ENCODE results near the gene FOXP3. TPM values are rescaled to one million over a fixed set of nuclear protein-coding genes. Genes with fewer than 3 reads are reported as not detected.

Gene FOXP3
- total and polyA plus RNA-seq, 11 donors, result 0.11 to 1.4 TPM; not detected in 9

- H3K9me3 ChIP-seq, result no peaks in the 10 kb centered on the region
- H3K4me1 ChIP-seq, result peaks cover 0 to 27% (median 12%) of the 10 kb centered on the region in 12 donors
- H3K4me3 ChIP-seq, result no peak overlapping the region
- intact Hi-C loops (cut with DNase I), result loop anchor here in 1 of 10 donors (10.0 kb wide), 1 partner anchor 81 kb away; no protein-coding TSS in a partner anchor
- 72 to 80% (median 75%) methylated on average over 1 of the region's 1 CpG for WGBS, 4 donors
- TF ChIP-seq POLR2A (IDR thresholded peaks at IDR 0.05), result no peak
- TF ChIP-seq, protein P1, sequence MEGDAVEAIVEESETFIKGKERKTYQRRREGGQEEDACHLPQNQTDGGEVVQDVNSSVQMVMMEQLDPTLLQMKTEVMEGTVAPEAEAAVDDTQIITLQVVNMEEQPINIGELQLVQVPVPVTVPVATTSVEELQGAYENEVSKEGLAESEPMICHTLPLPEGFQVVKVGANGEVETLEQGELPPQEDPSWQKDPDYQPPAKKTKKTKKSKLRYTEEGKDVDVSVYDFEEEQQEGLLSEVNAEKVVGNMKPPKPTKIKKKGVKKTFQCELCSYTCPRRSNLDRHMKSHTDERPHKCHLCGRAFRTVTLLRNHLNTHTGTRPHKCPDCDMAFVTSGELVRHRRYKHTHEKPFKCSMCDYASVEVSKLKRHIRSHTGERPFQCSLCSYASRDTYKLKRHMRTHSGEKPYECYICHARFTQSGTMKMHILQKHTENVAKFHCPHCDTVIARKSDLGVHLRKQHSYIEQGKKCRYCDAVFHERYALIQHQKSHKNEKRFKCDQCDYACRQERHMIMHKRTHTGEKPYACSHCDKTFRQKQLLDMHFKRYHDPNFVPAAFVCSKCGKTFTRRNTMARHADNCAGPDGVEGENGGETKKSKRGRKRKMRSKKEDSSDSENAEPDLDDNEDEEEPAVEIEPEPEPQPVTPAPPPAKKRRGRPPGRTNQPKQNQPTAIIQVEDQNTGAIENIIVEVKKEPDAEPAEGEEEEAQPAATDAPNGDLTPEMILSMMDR (IDR thresholded peaks at IDR 0.05), result no peak
- no peaks in the 10 kb centered on the region for H3K36me3 ChIP-seq
- H3K27me3 ChIP-seq, result peaks cover 0 to 16% (median 0%) of the 10 kb centered on the region in 9 donors
- ATAC-seq (no peak), DNase-seq (no peak)
- peak overlapping the region in 2 of 12 donors; percentile 5 to 17 for H3K27ac ChIP-seq
Observed at GRCh38 chrX:49276207-49276606, 11.7 kb upstream of the FOXP3 start.

DNA sequence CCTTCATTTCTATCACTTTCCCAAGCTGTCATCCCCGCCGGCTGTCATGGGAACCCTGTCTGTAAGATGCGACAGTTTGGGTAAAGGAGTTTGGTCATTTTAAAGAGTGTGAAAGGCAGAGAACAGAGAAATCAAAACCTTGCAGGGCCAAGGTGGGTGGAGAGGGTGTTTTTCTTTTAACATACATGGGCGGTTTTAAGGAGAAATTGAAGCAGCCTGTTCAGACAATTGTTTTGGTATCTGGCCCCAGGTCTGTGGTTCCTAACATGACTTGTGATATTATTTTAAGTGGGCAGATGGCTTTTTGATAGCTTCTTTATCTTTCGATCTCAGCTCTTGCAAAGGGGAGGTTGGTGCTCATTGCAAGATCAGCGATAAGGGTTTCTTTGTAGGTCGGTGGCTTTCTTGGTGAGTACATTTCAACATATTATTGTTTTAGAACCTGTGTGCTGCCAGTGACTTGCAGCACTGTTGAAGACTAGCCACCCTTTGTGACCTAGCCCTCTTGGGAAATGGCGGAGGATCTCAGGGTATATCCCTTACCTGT lies 8.7 kb upstream of the FOXP3 start:
- DNase-seq (no peak), ATAC-seq (no peak)
- intact Hi-C loops (cut with DNase I), result loop anchor here in 2 of 10 donors (5.0 to 10.0 kb wide), 2 partner anchors 76 to 78 kb away; no protein-coding TSS in a partner anchor
- TF ChIP-seq, protein P1 (IDR thresholded peaks at IDR 0.05), result no peak
- no peak for TF ChIP-seq POLR2A (IDR thresholded peaks at IDR 0.05)
- no peaks in the 10 kb centered on the region for H3K9me3 ChIP-seq
- H3K4me1 ChIP-seq, result peaks cover 0 to 40% (median 20%) of the 10 kb centered on the region in 12 donors
- H3K27me3 ChIP-seq, result peaks cover 0 to 16% (median 0%) of the 10 kb centered on the region in 9 donors
- H3K27ac ChIP-seq, result peak overlapping the region in 1 of 12 donors; percentile 23
- H3K4me3 ChIP-seq, result no peak overlapping the region
- WGBS, 4 donors, result 77 to 87% (median 83%) methylated on average over 8 of the region's 8 CpGs
- no peaks in the 10 kb centered on the region for H3K36me3 ChIP-seq

DNA sequence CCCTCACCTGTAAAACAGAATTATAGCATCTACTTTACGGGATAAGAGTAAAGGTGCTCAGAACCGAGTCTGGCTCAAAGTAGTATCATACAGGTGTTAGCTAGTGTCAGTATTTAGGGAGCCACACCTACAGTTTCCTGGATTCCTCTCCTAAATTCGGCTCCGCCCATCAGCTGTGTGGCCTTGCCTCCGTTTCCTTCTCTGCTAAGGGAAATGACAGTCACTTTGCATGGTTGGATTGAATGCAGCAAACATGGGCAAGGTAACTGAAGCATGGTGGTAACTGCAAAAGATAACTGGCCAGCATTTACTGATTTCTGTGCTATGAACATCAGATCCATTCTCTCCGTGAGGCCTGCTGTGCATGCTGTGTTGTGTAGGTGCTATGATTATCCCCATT lies 7.9 kb upstream of the FOXP3 start:
- peaks cover 0 to 40% (median 20%) of the 10 kb centered on the region in 12 donors for H3K4me1 ChIP-seq
- WGBS, 4 donors, result 47 to 65% (median 54%) methylated on average over 6 of the region's 6 CpGs
- TF ChIP-seq, protein P1 (IDR thresholded peaks at IDR 0.05), result no peak
- TF ChIP-seq POLR2A (IDR thresholded peaks at IDR 0.05), result no peak

GRCh38 chrX:49271341-49271740 lies 6.8 kb upstream of the FOXP3 start:
- peak overlapping the region in 3 of 12 donors; percentile 12 to 93 (median 18) for H3K4me3 ChIP-seq
- intact Hi-C loops (cut with DNase I), result loop anchor here in 2 of 10 donors (5.0 to 10.0 kb wide), 2 partner anchors 74 to 77 kb away; no protein-coding TSS in a partner anchor
- peaks cover 0 to 9% (median 0%) of the 10 kb centered on the region in 9 donors for H3K27me3 ChIP-seq
- peaks cover 0 to 34% (median 17%) of the 10 kb centered on the region in 12 donors for H3K4me1 ChIP-seq
- DNase-seq, result no peak
- ATAC-seq, result no peak
- H3K27ac ChIP-seq, result no peak overlapping the region
- no peak for TF ChIP-seq POLR2A (IDR thresholded peaks at IDR 0.05)
- TF ChIP-seq, protein P1 (IDR thresholded peaks at IDR 0.05), result no peak
- no peaks in the 10 kb centered on the region for H3K36me3 ChIP-seq
- H3K9me3 ChIP-seq, result no peaks in the 10 kb centered on the region
- 55 to 75% (median 65%) methylated on average over 2 of the region's 2 CpGs for WGBS, 4 donors

More for the DNA sequence above, 7.9 kb upstream of the FOXP3 start:
- Histone ChIP-seq H3K27ac (peak overlapping the region in 1 of 12 donors; percentile 6), H3K9me3 (no peaks in the 10 kb centered on the region), H3K4me3 (peak overlapping the region in 1 of 12 donors; percentile 15), H3K36me3 (no peaks in the 10 kb centered on the region), H3K27me3 (peaks cover 0 to 16% (median 0%) of the 10 kb centered on the region in 9 donors)
- no peak for ATAC-seq
- no peak for DNase-seq
- intact Hi-C loops (cut with DNase I), result loop anchor here in 2 of 10 donors (5.0 to 10.0 kb wide), 2 partner anchors 75 to 78 kb away; no protein-coding TSS in a partner anchor
